ENCODE results near the gene TRPM2.

Gene TRPM2

GRCh38 chr21:44459712-44460440, 106.5 kb downstream of the TRPM2 start:
- no peak for DNase-seq (ENCODE audit: low read depth)
- TF ChIP-seq, protein P1, sequence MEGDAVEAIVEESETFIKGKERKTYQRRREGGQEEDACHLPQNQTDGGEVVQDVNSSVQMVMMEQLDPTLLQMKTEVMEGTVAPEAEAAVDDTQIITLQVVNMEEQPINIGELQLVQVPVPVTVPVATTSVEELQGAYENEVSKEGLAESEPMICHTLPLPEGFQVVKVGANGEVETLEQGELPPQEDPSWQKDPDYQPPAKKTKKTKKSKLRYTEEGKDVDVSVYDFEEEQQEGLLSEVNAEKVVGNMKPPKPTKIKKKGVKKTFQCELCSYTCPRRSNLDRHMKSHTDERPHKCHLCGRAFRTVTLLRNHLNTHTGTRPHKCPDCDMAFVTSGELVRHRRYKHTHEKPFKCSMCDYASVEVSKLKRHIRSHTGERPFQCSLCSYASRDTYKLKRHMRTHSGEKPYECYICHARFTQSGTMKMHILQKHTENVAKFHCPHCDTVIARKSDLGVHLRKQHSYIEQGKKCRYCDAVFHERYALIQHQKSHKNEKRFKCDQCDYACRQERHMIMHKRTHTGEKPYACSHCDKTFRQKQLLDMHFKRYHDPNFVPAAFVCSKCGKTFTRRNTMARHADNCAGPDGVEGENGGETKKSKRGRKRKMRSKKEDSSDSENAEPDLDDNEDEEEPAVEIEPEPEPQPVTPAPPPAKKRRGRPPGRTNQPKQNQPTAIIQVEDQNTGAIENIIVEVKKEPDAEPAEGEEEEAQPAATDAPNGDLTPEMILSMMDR (conservative IDR thresholded peaks at IDR 0.05; ENCODE audit: low read depth, low read length), result no peak
- H3K4me3 ChIP-seq (ENCODE audit: low read depth, low read length), result no peak overlapping the region

GRCh38 chr21:44460441-44460755, 107.0 kb downstream of the TRPM2 start:
- H3K4me3 ChIP-seq (ENCODE audit: low read depth, low read length), result no peak overlapping the region
- no peak for DNase-seq (ENCODE audit: low read depth)
- TF ChIP-seq, protein P1 (conservative IDR thresholded peaks at IDR 0.05; ENCODE audit: low read depth, low read length), result no peak

DNA sequence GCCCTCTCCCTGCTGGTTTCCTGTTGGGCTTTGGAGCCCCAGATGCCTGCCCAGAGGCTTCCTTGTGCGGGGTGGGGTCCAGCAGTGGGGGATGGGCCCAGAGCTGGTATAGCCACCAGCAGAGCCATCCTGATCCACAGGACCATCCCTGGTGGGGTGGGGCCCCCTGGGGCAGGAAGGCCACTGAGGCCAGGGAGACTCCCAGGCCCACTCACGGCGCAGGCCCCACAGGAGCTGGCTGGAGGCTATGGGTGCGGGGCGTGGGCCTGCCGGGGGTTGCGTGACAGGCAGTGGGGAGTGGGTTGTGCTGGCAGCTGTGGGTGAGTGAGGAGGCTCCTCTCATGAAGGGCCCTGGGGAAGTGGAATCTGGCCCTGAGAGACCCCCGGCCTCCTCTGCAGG, 107.6 kb downstream of the TRPM2 start:
- no peak for DNase-seq (ENCODE audit: low read depth)
- no peak overlapping the region for H3K4me3 ChIP-seq (ENCODE audit: low read depth, low read length)
- TF ChIP-seq, protein P1 (conservative IDR thresholded peaks at IDR 0.05; ENCODE audit: low read depth, low read length), result no peak

DNA sequence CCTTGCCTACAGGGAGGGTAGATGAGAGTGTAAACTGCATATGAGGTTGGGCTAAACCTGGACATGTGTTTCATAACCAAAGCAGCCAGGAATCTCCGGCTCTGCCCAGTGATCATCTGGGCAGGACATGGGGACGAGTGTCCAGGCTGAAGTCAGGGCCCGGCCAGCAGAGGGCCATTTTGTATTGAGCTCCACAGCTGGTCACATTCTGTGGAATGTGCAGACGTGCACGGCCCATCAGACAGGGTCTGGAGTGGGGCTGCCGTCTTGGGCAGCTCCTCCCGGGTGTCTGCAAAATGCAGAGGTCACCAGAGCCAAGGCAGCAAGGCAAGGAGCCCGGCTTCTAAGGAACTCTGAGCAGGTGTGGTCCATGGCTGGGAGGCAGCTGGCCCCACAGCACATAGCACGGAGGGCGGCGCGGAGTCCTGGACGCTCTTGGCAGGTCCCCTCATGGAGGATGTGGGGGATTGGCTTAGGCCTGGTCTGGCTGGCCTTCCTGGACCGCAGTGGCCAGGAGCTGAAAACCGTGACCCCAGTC, 108.1 kb downstream of the TRPM2 start:
- no peak for DNase-seq (ENCODE audit: low read depth)
- H3K4me3 ChIP-seq (ENCODE audit: low read depth, low read length), result no peak overlapping the region
- TF ChIP-seq, protein P1 (conservative IDR thresholded peaks at IDR 0.05; ENCODE audit: low read depth, low read length), result no peak

DNA sequence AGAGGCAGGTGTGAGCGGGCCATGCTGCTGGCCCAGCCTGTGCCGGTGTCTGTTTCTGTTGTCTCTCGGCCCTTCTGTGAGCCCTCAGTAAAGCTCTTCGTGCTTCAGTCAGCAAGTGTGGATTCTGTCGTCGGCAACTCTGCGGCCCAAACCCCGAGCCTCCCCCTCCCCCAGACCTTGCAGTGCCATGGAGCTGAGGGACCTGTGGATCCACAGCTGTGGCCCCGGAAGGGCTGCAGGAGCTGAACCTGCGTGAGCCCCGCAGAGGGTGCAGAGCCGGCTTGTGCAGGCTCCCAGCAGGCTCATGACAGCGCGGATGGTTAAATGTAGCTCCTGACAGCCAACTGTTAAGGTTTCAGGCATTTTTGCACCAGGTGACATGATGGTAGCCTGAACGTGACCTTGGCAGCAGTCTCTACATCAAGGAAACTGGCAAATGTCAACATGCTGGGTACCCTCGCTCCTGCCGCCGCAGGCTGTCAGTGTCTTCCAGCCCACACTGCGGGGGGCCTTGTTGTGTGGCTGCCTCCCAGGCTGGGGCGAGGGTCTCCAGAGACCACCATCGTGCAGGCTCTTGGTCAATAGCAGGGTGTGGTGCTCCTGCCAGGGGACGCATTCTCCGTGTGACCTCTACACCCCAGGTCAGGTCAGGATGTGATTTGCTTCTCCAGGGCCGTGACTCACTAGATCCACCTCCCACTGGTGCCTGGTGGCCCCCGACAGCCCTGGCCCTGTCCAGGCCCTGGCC, 108.8 kb downstream of the TRPM2 start:
- DNase-seq (ENCODE audit: low read depth), result no peak
- TF ChIP-seq, protein P1 (conservative IDR thresholded peaks at IDR 0.05; ENCODE audit: low read depth, low read length), result no peak
- no peak overlapping the region for H3K4me3 ChIP-seq (ENCODE audit: low read depth, low read length)

- TF ChIP-seq, protein P1 (conservative IDR thresholded peaks at IDR 0.05; ENCODE audit: low read depth, low read length), result no peak
- H3K4me3 ChIP-seq (ENCODE audit: low read depth, low read length), result no peak overlapping the region
- no peak for DNase-seq (ENCODE audit: low read depth)
These were observed 109.4 kb downstream of the TRPM2 start for GRCh38 chr21:44462834-44463200.
